ENCODE data around the gene CREB5.

CREB5 gene

DNA sequence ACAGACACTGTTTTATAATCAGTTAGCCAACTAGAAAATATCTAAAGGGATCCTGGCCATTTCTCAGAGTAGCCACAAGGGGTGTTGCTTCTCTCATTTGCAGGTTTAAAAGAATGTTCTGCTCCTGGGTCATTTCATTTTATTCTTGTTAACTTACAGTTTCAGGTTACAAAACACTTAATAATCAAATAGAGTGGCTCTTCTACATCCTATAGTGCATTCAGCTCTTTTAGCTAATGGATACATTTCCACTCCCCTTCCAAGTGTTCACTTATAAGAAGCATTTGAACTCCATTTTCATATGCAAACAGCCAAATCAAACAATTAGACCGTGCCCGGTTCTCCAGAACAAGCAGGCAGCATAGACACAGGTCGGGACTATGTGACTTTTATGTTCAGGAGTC is 428.3 kb downstream of the CREB5 start:
- H3K9me3 Mint-ChIP-seq: no peaks in the 10 kb centered on the region
- no peak overlapping the region for H3K4me3 Mint-ChIP-seq
- no peaks in the 10 kb centered on the region for H3K36me3 Mint-ChIP-seq (ENCODE audit: low read depth)
- no peaks in the 10 kb centered on the region for H3K27me3 Mint-ChIP-seq (ENCODE audit: low read depth)
- no peak overlapping the region for H3K27ac Mint-ChIP-seq
- no peaks in the 10 kb centered on the region for H3K4me1 Mint-ChIP-seq (ENCODE audit: low read depth)
- no peak for DNase-seq (ENCODE audit: low spot score)

DNA sequence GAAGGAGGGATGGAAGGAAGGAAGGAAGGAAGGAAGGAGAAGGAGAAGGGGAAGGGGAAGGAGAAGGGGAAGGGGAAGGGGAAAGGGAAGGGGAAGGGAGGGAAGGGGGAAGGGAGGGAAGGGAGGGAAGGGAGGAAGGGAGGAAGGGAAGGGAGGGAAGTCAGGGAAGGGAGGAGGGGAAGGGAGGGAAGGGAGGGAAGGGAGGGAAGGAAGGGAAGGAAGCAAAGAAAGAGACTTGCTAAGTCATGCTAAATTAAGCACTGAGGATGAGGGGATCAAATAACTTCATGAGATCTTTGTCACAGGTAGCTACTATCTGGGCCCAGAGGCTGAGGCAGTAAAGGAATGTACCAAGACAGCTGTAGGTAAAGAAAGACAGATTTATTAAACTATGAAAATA is 429.4 kb downstream of the CREB5 start:
- no peaks in the 10 kb centered on the region for H3K4me1 Mint-ChIP-seq (ENCODE audit: low read depth)
- H3K9me3 Mint-ChIP-seq: no peaks in the 10 kb centered on the region
- DNase-seq (ENCODE audit: low spot score): no peak
- no peak overlapping the region for H3K4me3 Mint-ChIP-seq
- no peaks in the 10 kb centered on the region for H3K36me3 Mint-ChIP-seq (ENCODE audit: low read depth)
- H3K27ac Mint-ChIP-seq: no peak overlapping the region
- peaks cover 2% of the 10 kb centered on the region for H3K27me3 Mint-ChIP-seq (ENCODE audit: low read depth)

DNA sequence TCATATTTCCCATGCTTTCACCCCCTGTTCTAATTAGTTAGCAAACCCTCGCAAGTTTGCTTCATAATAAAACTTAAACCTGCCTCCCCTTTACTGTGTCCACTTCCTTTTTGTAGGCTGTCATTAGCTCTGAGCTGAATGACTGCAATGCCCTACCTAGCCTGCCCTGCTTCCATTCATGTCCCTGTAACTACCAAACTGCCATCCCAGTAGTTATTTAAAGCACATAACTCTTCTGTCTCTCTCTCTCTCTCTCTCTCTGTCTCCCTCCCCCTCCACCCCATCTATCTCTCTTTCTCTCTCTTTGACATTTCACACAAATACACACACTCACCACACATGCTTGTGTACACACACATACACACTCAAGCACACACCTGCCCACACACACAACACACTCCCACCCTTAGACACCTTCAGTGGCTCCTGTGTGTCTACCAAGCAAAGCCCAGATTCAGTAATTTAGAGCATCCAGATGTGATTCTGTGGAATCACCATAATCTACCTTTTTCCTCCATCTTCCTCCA is 430.5 kb downstream of the CREB5 start:
- no peak for DNase-seq (ENCODE audit: low spot score)
- no peaks in the 10 kb centered on the region for H3K4me1 Mint-ChIP-seq (ENCODE audit: low read depth)
- H3K9me3 Mint-ChIP-seq: no peaks in the 10 kb centered on the region
- no peak overlapping the region for H3K27ac Mint-ChIP-seq
- H3K36me3 Mint-ChIP-seq (ENCODE audit: low read depth): no peaks in the 10 kb centered on the region
- H3K4me3 Mint-ChIP-seq: no peak overlapping the region
- H3K27me3 Mint-ChIP-seq (ENCODE audit: low read depth): peaks cover 2% of the 10 kb centered on the region

DNA sequence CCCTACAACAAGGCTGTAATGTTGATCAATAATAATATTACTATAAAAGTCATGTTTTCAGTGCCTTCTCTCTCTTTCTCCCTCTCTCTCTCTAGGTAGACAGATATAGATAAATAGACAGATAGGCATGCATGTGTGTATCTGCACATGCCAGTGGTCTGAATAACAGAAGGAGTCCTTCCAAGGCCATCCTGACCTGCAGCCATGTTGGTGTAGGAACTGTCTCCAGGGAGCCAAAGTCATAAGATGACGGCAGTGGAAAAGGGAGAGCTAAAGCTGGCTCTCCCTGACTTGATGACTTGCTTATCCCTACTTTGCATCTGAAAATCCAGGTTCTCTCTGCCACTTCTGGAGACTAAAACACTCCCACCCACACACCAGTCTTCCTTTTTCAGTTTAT is 432.8 kb downstream of the CREB5 start:
- Mint-ChIP-seq H3K27ac (no peak overlapping the region), H3K9me3 (no peaks in the 10 kb centered on the region), H3K36me3 (ENCODE audit: low read depth) (no peaks in the 10 kb centered on the region), H3K27me3 (ENCODE audit: low read depth) (peaks cover 2% of the 10 kb centered on the region), H3K4me3 (no peak overlapping the region), H3K4me1 (ENCODE audit: low read depth) (no peaks in the 10 kb centered on the region)
- no peak for DNase-seq (ENCODE audit: low spot score)

DNA sequence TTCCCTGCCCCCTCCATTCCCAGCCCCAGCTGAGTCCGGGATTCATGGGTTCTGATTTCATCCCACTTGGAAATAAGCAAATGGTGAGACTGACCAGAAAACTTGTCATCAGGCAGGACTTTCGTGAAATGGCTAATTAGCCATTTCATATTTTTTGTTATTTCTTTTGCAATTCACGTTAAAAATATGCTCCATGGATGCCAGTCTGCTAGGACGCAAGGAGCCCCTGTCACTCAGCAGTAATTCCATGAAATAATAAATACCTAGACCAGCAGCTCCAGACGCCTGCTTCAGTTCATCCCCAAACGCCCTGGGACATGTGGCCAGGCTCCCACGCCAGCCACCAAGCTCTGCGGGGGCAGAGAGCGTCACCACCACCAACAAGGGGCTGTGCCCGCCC is 434.9 kb downstream of the CREB5 start:
- Mint-ChIP-seq H3K36me3 (ENCODE audit: low read depth) (no peaks in the 10 kb centered on the region), H3K27me3 (ENCODE audit: low read depth) (peaks cover 14% of the 10 kb centered on the region), H3K9me3 (no peaks in the 10 kb centered on the region), H3K27ac (no peak overlapping the region), H3K4me3 (no peak overlapping the region), H3K4me1 (ENCODE audit: low read depth) (no peaks in the 10 kb centered on the region)
- DNase-seq (ENCODE audit: low spot score): no peak

DNA sequence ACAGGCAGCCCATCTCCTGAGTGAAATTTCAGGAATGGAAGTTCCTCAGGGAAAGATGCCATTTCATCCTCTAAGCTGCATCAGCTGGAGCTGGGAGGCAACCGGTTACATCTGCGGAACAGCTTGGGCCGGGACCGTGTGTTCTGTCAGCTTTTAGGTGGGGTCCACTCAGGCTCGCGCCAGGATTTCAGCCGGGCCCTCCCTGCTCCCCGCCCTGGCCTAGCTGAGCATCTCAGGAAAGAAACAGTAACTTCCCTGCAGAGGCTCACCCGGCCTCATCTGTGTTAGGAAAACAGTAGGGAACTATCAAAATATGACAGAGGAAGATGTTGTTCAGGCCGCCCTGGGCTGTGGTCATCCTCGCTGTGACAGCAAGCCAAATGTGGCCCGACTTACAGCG is 435.4 kb downstream of the CREB5 start:
- Mint-ChIP-seq H3K9me3 (no peaks in the 10 kb centered on the region), H3K4me1 (ENCODE audit: low read depth) (no peaks in the 10 kb centered on the region), H3K27ac (no peak overlapping the region), H3K36me3 (ENCODE audit: low read depth) (no peaks in the 10 kb centered on the region), H3K4me3 (no peak overlapping the region), H3K27me3 (ENCODE audit: low read depth) (peaks cover 17% of the 10 kb centered on the region)
- no peak for DNase-seq (ENCODE audit: low spot score)

DNA sequence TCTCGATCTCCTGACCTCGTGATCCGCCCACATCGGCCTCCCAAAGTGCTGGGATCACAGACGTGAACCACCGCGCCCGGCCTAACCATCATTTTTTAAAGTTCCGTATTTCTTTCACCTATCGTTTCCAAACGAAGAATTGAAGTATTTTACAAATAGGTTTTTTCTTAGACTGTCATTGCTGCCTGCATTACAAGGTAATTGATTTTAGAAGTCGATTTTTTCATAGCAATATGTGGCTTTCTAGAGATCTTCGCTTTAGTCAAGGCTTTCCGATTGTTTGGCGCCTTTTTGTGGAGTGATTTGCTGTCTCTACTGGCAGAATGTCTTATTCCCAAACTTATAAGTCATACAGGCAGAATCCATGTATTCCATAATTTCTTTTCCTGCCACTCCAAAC is 436.6 kb downstream of the CREB5 start:
- peaks cover 29% of the 10 kb centered on the region for H3K27me3 Mint-ChIP-seq (ENCODE audit: low read depth)
- H3K36me3 Mint-ChIP-seq (ENCODE audit: low read depth): no peaks in the 10 kb centered on the region
- no peaks in the 10 kb centered on the region for H3K9me3 Mint-ChIP-seq
- no peak overlapping the region for H3K4me3 Mint-ChIP-seq
- H3K4me1 Mint-ChIP-seq (ENCODE audit: low read depth): peaks cover 8% of the 10 kb centered on the region
- H3K27ac Mint-ChIP-seq: no peak overlapping the region
- no peak for DNase-seq (ENCODE audit: low spot score)

DNA sequence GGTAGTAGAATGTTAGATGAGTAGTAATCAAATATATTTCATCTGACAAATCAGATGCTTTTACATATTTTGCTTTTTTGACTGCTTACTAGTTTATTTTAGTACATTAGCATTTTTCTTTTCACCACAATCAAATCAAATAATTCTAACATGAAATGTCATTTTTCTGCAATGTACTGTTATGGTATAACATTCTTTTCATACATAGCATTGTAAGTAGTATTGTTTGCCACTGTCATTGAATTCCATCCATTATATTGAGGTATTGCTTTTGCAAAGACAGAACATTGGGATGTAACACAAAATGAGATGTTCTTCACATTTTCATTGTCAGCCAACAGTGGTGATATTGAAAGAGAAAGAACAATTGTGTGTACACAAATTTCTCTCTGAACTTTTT is 438.4 kb downstream of the CREB5 start:
- DNase-seq (ENCODE audit: low spot score): no peak
- H3K27me3 Mint-ChIP-seq (ENCODE audit: low read depth): peaks cover 38% of the 10 kb centered on the region
- H3K36me3 Mint-ChIP-seq (ENCODE audit: low read depth): no peaks in the 10 kb centered on the region
- H3K4me1 Mint-ChIP-seq (ENCODE audit: low read depth): peaks cover 8% of the 10 kb centered on the region
- H3K27ac Mint-ChIP-seq: no peak overlapping the region
- no peaks in the 10 kb centered on the region for H3K9me3 Mint-ChIP-seq
- no peak overlapping the region for H3K4me3 Mint-ChIP-seq

DNA sequence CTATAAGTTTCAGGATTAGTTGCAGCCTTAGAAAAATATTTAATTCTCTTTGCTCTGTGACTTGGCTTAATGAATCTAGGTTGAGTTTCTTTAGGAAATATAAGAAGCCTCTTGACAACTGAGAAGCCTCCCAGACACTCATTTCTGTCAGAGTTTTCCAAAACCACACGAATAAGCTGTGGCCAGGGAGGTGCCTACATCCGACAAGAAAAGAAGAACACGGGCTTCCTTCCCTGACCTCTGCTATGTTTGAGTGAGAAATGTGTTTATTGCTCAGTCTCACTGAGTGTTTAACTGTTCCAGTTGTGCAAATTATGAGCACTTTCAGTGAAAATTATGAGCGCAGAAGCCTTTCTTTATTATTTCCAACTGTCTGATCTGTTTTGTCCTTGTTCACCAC is 440.8 kb downstream of the CREB5 start:
- no peak overlapping the region for H3K27ac Mint-ChIP-seq
- peaks cover 8% of the 10 kb centered on the region for H3K4me1 Mint-ChIP-seq (ENCODE audit: low read depth)
- DNase-seq (ENCODE audit: low spot score): no peak
- H3K9me3 Mint-ChIP-seq: no peaks in the 10 kb centered on the region
- H3K4me3 Mint-ChIP-seq: peak overlapping the region; percentile 65
- H3K36me3 Mint-ChIP-seq (ENCODE audit: low read depth): no peaks in the 10 kb centered on the region
- H3K27me3 Mint-ChIP-seq (ENCODE audit: low read depth): peaks cover 38% of the 10 kb centered on the region

DNA sequence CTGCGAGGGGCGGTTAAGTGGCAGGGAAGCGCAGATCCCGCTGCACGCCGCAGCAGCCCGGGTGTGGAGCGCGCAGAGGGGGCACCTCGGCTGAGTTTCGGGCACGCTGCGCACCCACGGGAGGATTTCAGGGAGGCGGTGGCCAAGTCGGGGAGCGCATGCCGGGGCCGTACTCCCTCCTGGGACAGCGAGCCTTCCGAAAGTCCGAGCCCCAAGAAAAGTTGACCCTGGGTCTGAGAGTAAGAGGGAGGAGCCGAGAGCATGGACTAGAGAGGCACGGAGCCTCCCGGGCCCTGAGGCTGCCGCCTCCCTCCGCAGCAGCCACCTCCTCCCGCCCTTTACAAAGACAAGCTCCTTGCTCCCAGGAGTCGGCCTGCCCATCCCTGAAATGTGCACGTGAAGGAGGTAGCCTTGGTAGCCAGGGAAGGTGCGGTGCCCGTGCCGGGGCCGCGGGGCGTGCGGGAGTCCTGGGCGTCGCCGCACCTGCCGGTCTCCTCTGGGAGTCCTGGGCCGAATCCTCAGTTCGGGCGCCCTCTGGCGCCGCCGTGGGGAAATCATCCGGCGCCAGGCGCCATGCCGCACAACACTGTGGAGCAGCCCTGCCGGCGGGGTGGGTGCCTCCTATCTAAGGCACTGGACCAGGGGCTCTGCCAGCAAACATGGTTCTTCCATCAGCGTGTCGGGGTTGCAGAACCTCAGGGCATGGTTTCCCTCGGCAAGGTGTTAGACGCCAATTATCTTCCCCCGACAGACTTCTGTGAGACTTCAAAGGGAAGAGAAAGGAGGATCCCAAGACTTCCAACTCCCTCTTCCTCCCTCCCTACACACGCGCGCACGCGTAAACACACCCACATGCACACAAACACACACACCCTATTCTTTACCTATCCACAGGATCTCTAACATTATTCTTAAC is 441.8 kb downstream of the CREB5 start:
- Mint-ChIP-seq H3K4me1 (ENCODE audit: low read depth) (peaks cover 8% of the 10 kb centered on the region), H3K27me3 (ENCODE audit: low read depth) (peaks cover 38% of the 10 kb centered on the region), H3K4me3 (peak overlapping the region; percentile 65), H3K27ac (no peak overlapping the region), H3K36me3 (ENCODE audit: low read depth) (no peaks in the 10 kb centered on the region), H3K9me3 (no peaks in the 10 kb centered on the region)
- peak; percentile 63 for DNase-seq (ENCODE audit: low spot score)

DNA sequence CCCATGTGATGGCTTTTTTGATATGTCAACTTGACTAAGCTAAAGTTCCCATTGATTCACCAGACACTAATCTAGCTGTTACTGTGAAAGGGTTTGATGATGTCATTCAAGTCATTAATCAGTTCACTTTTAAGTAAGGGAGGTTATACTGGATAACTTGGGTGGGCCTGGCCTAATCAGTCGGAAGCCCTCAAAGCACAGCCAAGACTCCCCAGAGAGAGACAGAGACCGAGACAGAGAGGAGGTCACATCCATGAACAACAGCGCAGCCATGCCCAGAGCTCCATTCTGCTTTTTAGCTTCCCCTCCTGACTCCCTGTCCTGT is 442.4 kb downstream of the CREB5 start:
- no peaks in the 10 kb centered on the region for H3K36me3 Mint-ChIP-seq (ENCODE audit: low read depth)
- no peak overlapping the region for H3K27ac Mint-ChIP-seq
- H3K9me3 Mint-ChIP-seq: no peaks in the 10 kb centered on the region
- H3K4me3 Mint-ChIP-seq: no peak overlapping the region
- peaks cover 8% of the 10 kb centered on the region for H3K4me1 Mint-ChIP-seq (ENCODE audit: low read depth)
- DNase-seq (ENCODE audit: low spot score): no peak
- H3K27me3 Mint-ChIP-seq (ENCODE audit: low read depth): peaks cover 38% of the 10 kb centered on the region

DNA sequence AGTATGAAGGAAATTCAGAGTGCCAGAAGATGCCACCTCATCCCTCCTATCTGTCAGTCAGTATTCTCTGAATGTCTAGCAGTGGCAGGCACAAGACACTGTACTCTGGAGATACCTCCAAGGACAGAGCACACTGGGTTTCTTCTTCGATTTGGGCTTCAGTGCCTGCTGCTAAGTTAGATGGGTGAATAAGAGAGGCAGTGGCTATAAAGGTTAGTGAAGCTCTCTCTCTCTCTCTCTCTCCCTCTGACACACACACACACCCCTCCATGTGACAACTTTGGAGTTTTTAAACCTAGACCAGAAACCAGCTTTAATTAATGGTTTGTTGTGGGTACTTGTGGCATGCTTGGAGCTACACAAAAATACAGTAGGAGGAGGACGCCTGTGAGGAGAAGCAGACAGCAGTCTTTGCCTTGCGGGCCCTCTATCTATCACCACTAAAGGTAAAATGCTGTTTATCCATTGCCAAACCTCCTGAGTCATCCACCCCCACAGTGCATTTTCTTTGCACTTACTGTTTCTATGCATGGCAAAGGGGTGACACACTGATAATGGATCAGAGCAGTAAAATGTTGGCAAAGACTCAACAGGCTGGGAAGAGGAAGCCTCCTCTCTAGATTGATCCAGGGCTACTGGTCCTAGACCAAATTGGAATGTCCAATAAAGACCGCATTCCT is 443.4 kb downstream of the CREB5 start:
- Mint-ChIP-seq H3K4me3 (no peak overlapping the region), H3K9me3 (no peaks in the 10 kb centered on the region), H3K36me3 (ENCODE audit: low read depth) (no peaks in the 10 kb centered on the region), H3K4me1 (ENCODE audit: low read depth) (peaks cover 8% of the 10 kb centered on the region), H3K27me3 (ENCODE audit: low read depth) (peaks cover 38% of the 10 kb centered on the region), H3K27ac (no peak overlapping the region)
- DNase-seq (ENCODE audit: low spot score): no peak

DNA sequence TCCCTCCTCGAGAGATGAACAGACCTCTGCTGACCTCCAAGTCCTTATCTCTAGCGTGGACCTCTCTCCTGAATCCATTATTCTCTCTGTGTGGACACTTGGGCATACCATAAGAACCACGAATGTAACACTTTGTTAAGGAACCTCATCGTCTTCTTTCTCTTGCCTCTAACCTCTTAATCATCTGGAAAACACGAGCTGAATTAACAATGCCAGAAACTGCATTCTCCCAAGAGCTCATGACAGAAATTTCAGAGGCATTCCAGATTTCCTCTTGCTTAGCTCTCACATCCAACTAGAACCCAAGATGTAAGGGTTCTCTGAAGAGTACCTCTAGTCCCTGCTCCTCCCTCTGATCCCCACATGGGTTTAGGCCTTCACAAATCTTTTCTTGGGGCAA is 444.3 kb downstream of the CREB5 start:
- H3K4me3 Mint-ChIP-seq: no peak overlapping the region
- no peak overlapping the region for H3K27ac Mint-ChIP-seq
- H3K9me3 Mint-ChIP-seq: no peaks in the 10 kb centered on the region
- peaks cover 30% of the 10 kb centered on the region for H3K27me3 Mint-ChIP-seq (ENCODE audit: low read depth)
- H3K36me3 Mint-ChIP-seq (ENCODE audit: low read depth): no peaks in the 10 kb centered on the region
- no peak for DNase-seq (ENCODE audit: low spot score)
- peaks cover 8% of the 10 kb centered on the region for H3K4me1 Mint-ChIP-seq (ENCODE audit: low read depth)

DNA sequence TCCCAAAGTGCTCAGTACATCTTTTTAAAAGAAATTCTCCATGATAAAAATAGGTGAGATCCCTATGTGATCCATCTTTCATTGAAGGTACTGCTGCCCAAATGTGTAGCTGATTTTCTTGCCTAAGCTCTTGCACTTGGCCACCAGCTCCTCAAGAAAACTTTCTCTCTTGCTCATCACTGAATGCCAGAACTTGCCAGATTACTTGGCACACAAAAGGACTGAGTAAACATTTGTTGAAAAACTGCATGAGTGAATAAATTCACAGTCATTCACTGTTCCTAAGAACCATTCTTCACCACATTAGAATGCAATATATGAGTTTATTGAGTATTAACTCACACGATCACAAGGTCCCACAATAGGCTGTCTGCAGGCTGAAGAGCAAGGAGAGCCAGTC is 445.9 kb downstream of the CREB5 start:
- Mint-ChIP-seq H3K27me3 (ENCODE audit: low read depth) (peaks cover 18% of the 10 kb centered on the region), H3K9me3 (no peaks in the 10 kb centered on the region), H3K4me1 (ENCODE audit: low read depth) (peaks cover 7% of the 10 kb centered on the region), H3K36me3 (ENCODE audit: low read depth) (no peaks in the 10 kb centered on the region), H3K4me3 (no peak overlapping the region), H3K27ac (no peak overlapping the region)
- no peak for DNase-seq (ENCODE audit: low spot score)

Measured in T-helper 2 cell treated with Interferon-gamma antibody and Interleukin-4, amounts not matched to agents 5 μg/mL and 100 μg/mL, for 36 hours (primary cell).